NT2/D1 (cell line): ENCODE data around the gene OR8B3.

Experiments
- DNase-seq: peaks from one replicate; pipeline ENCODE4 v3.0.0-alpha.2; 2011; ENCODE audit warnings: low read depth, low spot score
- H3K27me3 ChIP-seq: 2 replicates; pipeline ENCODE4 v1.6.0; 2011; ENCODE audit warnings: mild to moderate bottlenecking; ENCODE audit not compliant: insufficient read length, insufficient read depth
- H3K36me3 ChIP-seq: 2 replicates; pipeline ENCODE4 v1.6.1; 2011; ENCODE audit warnings: mild to moderate bottlenecking, low read length, mixed read lengths; ENCODE audit not compliant: insufficient read depth, insufficient read length
- H3K4me1 ChIP-seq: 2 replicates; pipeline ENCODE4 v1.5.1; 2011; ENCODE audit not compliant: insufficient read depth, insufficient read length
- H3K4me3 ChIP-seq: 2 replicates; pipeline ENCODE4 v1.5.1; 2011; ENCODE audit warnings: low read depth; ENCODE audit not compliant: insufficient read length
- H3K9ac ChIP-seq: 2 replicates; pipeline ENCODE4 v1.6.0; 2011; ENCODE audit warnings: low read depth; ENCODE audit not compliant: insufficient read length
- H3K9me3 ChIP-seq: 2 replicates; pipeline ENCODE4 v1.5.1; 2011; ENCODE audit warnings: mild to moderate bottlenecking, low read length; ENCODE audit not compliant: insufficient read depth
- SUZ12 ChIP-seq: IDR thresholded peaks from 2 replicates; pipeline ENCODE4 v1.6.1; 2011; ENCODE audit not compliant: insufficient read length, insufficient read depth; ENCODE audit errors: extremely low read depth
- YY1 ChIP-seq: IDR thresholded peaks from 2 replicates; pipeline ENCODE4 v1.6.1; 2011; ENCODE audit not compliant: insufficient read length, insufficient read depth
- ZNF274 ChIP-seq: IDR thresholded peaks from 2 replicates; pipeline ENCODE4 v1.6.1; 2011; ENCODE audit warnings: mild to moderate bottlenecking, low read depth, low read length

Gene OR8B3

GRCh38 chr11:124398924-124399323 lies at the start of gene OR8B3:
Gene OR8B3, minus strand, starts transcription at chr11:124399024. Its CDS starts 1,673 bp downstream, at chr11:124397351.
- no peak within 1 kb of the TSS for H3K4me3 ChIP-seq
- no peaks in the 10 kb centered on the region for H3K36me3 ChIP-seq
- no peaks in the 10 kb centered on the region for H3K4me1 ChIP-seq
- TF ChIP-seq YY1 (no peak), ZNF274 (no peak)
- no peaks in the 10 kb centered on the region for H3K9me3 ChIP-seq
- no peaks in the 10 kb centered on the region for H3K27me3 ChIP-seq
- DNase-seq = no peak
- H3K9ac ChIP-seq = no peak within 1 kb of the TSS

GRCh38 chr11:124446916-124447315 lies 48.1 kb upstream of the OR8B3 start:
- TF ChIP-seq SUZ12 (no peak), YY1 (no peak), ZNF274 (no peak)

GRCh38 chr11:124445646-124446150 lies 46.9 kb upstream of the OR8B3 start, which contains the start of gene OR8B8:
Gene OR8B8, minus strand, starts transcription at chr11:124445696. Its CDS starts 4,611 bp downstream, at chr11:124441085.
- no peaks in the 10 kb centered on the region for H3K4me1 ChIP-seq
- H3K36me3 ChIP-seq = no peaks in the 10 kb centered on the region
- DNase-seq = no peak
- TF ChIP-seq YY1 = no peak
- no peak for TF ChIP-seq SUZ12
- no peak for TF ChIP-seq ZNF274
- no peaks in the 10 kb centered on the region for H3K27me3 ChIP-seq
- no peak within 1 kb of the TSS for H3K9ac ChIP-seq
- no peak within 1 kb of the TSS for H3K4me3 ChIP-seq
- H3K9me3 ChIP-seq = no peaks in the 10 kb centered on the region

More at GRCh38 chr11:124446916-124447315, 48.1 kb upstream of the OR8B3 start:
- Histone ChIP-seq H3K27me3 (no peaks in the 10 kb centered on the region), H3K36me3 (no peaks in the 10 kb centered on the region), H3K9ac (no peak overlapping the region), H3K9me3 (no peaks in the 10 kb centered on the region), H3K4me1 (no peaks in the 10 kb centered on the region), H3K4me3 (no peak overlapping the region)
- DNase-seq = no peak

- Histone ChIP-seq H3K9me3 (no peaks in the 10 kb centered on the region), H3K27me3 (no peaks in the 10 kb centered on the region), H3K9ac (no peak overlapping the region), H3K4me3 (no peak overlapping the region), H3K36me3 (no peaks in the 10 kb centered on the region), H3K4me1 (no peaks in the 10 kb centered on the region)
- DNase-seq = no peak
- TF ChIP-seq ZNF274 (no peak), YY1 (no peak), SUZ12 (no peak)
Observed at GRCh38 chr11:124442847-124443246, 44.0 kb upstream of the OR8B3 start.

GRCh38 chr11:124442442-124442841 lies 43.6 kb upstream of the OR8B3 start:
- no peak overlapping the region for H3K4me3 ChIP-seq
- H3K9me3 ChIP-seq = no peaks in the 10 kb centered on the region
- H3K4me1 ChIP-seq = no peaks in the 10 kb centered on the region
- no peaks in the 10 kb centered on the region for H3K27me3 ChIP-seq
- no peak for DNase-seq
- no peak for TF ChIP-seq SUZ12
- no peak for TF ChIP-seq YY1
- no peak for TF ChIP-seq ZNF274
- no peaks in the 10 kb centered on the region for H3K36me3 ChIP-seq
- no peak overlapping the region for H3K9ac ChIP-seq

- H3K4me3 ChIP-seq = no peak overlapping the region
- DNase-seq = no peak
- TF ChIP-seq SUZ12 (no peak), ZNF274 (no peak), YY1 (no peak)
- H3K9ac ChIP-seq = no peak overlapping the region
- no peaks in the 10 kb centered on the region for H3K36me3 ChIP-seq
- H3K4me1 ChIP-seq = no peaks in the 10 kb centered on the region
- H3K27me3 ChIP-seq = no peaks in the 10 kb centered on the region
- no peaks in the 10 kb centered on the region for H3K9me3 ChIP-seq
Observed at GRCh38 chr11:124441519-124441918, 42.7 kb upstream of the OR8B3 start.

GRCh38 chr11:124441081-124441480 lies 42.3 kb upstream of the OR8B3 start:
- Histone ChIP-seq H3K27me3 (no peaks in the 10 kb centered on the region), H3K9me3 (no peaks in the 10 kb centered on the region), H3K36me3 (no peaks in the 10 kb centered on the region), H3K9ac (no peak overlapping the region), H3K4me1 (no peaks in the 10 kb centered on the region), H3K4me3 (no peak overlapping the region)
- TF ChIP-seq ZNF274 = no peak
- TF ChIP-seq YY1 = no peak
- TF ChIP-seq SUZ12 = no peak
- DNase-seq = no peak

GRCh38 chr11:124440608-124441007 lies 41.8 kb upstream of the OR8B3 start:
- DNase-seq = no peak
- Histone ChIP-seq H3K9ac (no peak overlapping the region), H3K4me3 (no peak overlapping the region), H3K4me1 (no peaks in the 10 kb centered on the region), H3K27me3 (no peaks in the 10 kb centered on the region), H3K9me3 (no peaks in the 10 kb centered on the region), H3K36me3 (no peaks in the 10 kb centered on the region)
- no peak for TF ChIP-seq YY1
- TF ChIP-seq ZNF274 = no peak
- TF ChIP-seq SUZ12 = no peak
